Astrocyte of the spinal cord (primary cell): Measurements from ENCODE around the gene KIRREL1.

ENCODE experiments used
- DNase-seq: peaks from one replicate; pipeline ENCODE4 v3.0.0; 2011; ENCODE audit warnings: low read depth, low spot score
- H3K4me3 ChIP-seq: 2 replicates; pipeline ENCODE4 v1.5.1; 2011; ENCODE audit warnings: low read depth, mild to moderate bottlenecking, low read length, moderate library complexity
- CTCF ChIP-seq: IDR thresholded peaks from 2 replicates; pipeline ENCODE4 v1.5.1; 2012; ENCODE audit warnings: low read depth, mild to moderate bottlenecking, low read length, inconsistent platforms
- in situ Hi-C: cut with HindIII; loops from 2 replicates; pipeline ENCODE4 v1.10.0; 2017; ENCODE audit warnings: low sequenced_read_pairs

KIRREL1 gene

DNA sequence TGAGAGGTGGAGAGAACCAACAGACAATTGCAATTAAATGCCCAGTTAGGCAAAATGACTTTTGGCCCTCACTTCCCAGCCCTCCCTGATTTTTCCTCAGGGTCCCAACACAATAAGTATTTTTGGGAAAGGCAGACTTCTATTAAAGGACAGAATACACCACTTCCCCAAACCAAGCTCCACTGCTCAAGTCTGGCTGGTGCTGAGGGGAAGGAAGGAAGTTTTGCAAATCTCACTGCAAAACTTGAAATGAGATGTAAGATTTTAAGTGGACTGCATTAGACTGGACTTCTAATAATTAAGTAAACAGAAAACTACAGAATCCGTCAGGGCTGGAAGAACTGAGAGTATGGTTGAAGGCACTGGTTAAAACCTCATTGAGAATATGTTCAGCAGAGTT is 155.0 kb downstream of the KIRREL1 start:
- in situ Hi-C loops: no loop called here
- no peak for TF ChIP-seq CTCF
- H3K4me3 ChIP-seq: no peak overlapping the region
- DNase-seq: no peak

- in situ Hi-C loops: no loop called here
- TF ChIP-seq CTCF: no peak
- DNase-seq: no peak
Observed at GRCh38 chr1:158149175-158149574, 155.7 kb downstream of the KIRREL1 start.

More at GRCh38 chr1:158149175-158149574, 155.7 kb downstream of the KIRREL1 start:
- H3K4me3 ChIP-seq: peak overlapping the region; percentile 33
